ENCODE results near the gene SIN3B. TPM values are rescaled to one million over a fixed set of nuclear protein-coding genes. Genes with fewer than 3 reads are reported as not detected.

The SIN3B gene
- polyA plus RNA-seq, 1 donor from 2014 or later, result 31.2 TPM

DNA sequence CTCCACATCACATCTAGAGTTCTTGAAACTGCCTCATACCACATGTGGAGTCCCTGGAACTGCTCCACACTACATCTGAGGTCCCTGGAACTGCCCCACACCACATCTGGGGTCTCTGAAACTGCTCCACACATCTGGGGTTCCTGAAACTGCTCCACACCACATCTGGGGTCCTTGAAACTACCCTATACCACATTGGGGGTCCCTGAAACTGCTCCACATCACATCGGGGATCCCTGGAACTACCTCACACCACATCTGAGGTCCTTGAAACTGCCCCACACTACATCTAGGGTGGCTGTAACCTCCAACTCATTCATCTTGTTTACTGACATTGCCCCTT is 93.4 kb downstream of the SIN3B start:
- Histone ChIP-seq H3K4me3 (ENCODE audit: low read length) (no peak overlapping the region), H3K79me2 (replicated peaks; ENCODE audit: insufficient read depth, low read length) (no peaks in the 10 kb centered on the region), H3K27ac (ENCODE audit: low read length) (no peak overlapping the region), H3K9me3 (ENCODE audit: low read length) (no peaks in the 10 kb centered on the region), H3K9ac (ENCODE audit: low read length) (no peak overlapping the region), H4K20me1 (ENCODE audit: insufficient read depth) (no peaks in the 10 kb centered on the region), H3K36me3 (ENCODE audit: insufficient read depth, low read length) (no peaks in the 10 kb centered on the region), H3K27me3 (ENCODE audit: insufficient read depth, low read depth, low read length) (no peaks in the 10 kb centered on the region), H2AFZ (ENCODE audit: low read depth, low read length) (no peak overlapping the region), H3K4me2 (ENCODE audit: low read length) (no peak overlapping the region), H3K9me2 (ENCODE audit: insufficient read depth, low read length) (no peaks in the 10 kb centered on the region), H3F3A (ENCODE audit: insufficient read depth, low read length, poor library complexity, severe bottlenecking) (no peaks in the 10 kb centered on the region)
- TF ChIP-seq CTCF (IDR thresholded peaks at IDR 0.05; ENCODE audit: poor library complexity, severe bottlenecking) (no peak), EP300 (conservative IDR thresholded peaks at IDR 0.05; ENCODE audit: poor library complexity, severe bottlenecking) (no peak), REST (IDR thresholded peaks at IDR 0.05; ENCODE audit: borderline replicate concordance) (no peak), MXI1 (conservative IDR thresholded peaks at IDR 0.05; ENCODE audit: poor library complexity, severe bottlenecking) (no peak), RAD21 (conservative IDR thresholded peaks at IDR 0.05) (no peak), SMC3 (conservative IDR thresholded peaks at IDR 0.05; ENCODE audit: poor library complexity) (no peak), EZH2 (IDR thresholded peaks at IDR 0.05; ENCODE audit: borderline replicate concordance, insufficient read depth, low read length, poor library complexity, severe bottlenecking) (no peak), TAF1 (IDR thresholded peaks at IDR 0.05; ENCODE audit: low read depth) (no peak), POLR2AphosphoS5 (IDR thresholded peaks at IDR 0.05) (no peak)

- TF ChIP-seq EZH2 (IDR thresholded peaks at IDR 0.05; ENCODE audit: borderline replicate concordance, insufficient read depth, low read length, poor library complexity, severe bottlenecking), result no peak
- TF ChIP-seq TAF1 (IDR thresholded peaks at IDR 0.05; ENCODE audit: low read depth), result no peak
These were observed 93.8 kb downstream of the SIN3B start for GRCh38 chr19:16922949-16923348.

DNA sequence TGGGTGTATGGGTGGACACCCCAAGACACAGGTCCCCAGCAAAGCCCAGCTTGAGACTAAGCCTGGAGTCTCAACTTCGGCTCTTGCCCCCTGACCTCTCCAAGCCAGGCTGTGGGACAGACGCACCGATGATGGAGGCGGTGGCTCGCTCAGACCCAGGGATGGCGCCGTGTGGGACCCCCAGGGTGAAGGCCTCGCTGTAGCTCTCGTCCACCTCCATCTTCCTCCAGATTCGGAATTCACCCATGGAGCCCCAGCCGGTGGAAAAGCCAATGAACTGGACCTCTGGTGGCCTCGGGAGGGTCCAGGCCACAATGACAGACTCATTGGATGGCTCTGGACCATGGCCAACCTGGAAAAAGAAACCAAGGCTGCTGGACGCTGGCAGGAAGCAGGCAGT is 98.7 kb downstream of the SIN3B start:
- Histone ChIP-seq H3F3A (ENCODE audit: insufficient read depth, low read length, poor library complexity, severe bottlenecking) (no peaks in the 10 kb centered on the region), H3K9me2 (ENCODE audit: insufficient read depth, low read length) (no peaks in the 10 kb centered on the region), H3K27me3 (ENCODE audit: insufficient read depth, low read depth, low read length) (no peaks in the 10 kb centered on the region), H4K20me1 (ENCODE audit: insufficient read depth) (no peaks in the 10 kb centered on the region), H3K36me3 (ENCODE audit: insufficient read depth, low read length) (no peaks in the 10 kb centered on the region), H2AFZ (ENCODE audit: low read depth, low read length) (no peak overlapping the region), H3K4me3 (ENCODE audit: low read length) (no peak overlapping the region), H3K27ac (ENCODE audit: low read length) (no peak overlapping the region), H3K4me2 (ENCODE audit: low read length) (no peak overlapping the region), H3K79me2 (replicated peaks; ENCODE audit: insufficient read depth, low read length) (no peaks in the 10 kb centered on the region), H3K9ac (ENCODE audit: low read length) (no peak overlapping the region), H3K9me3 (ENCODE audit: low read length) (no peaks in the 10 kb centered on the region)
- TF ChIP-seq EZH2 (IDR thresholded peaks at IDR 0.05; ENCODE audit: borderline replicate concordance, insufficient read depth, low read length, poor library complexity, severe bottlenecking) (no peak), POLR2AphosphoS5 (IDR thresholded peaks at IDR 0.05) (no peak), EP300 (conservative IDR thresholded peaks at IDR 0.05; ENCODE audit: poor library complexity, severe bottlenecking) (no peak), TAF1 (IDR thresholded peaks at IDR 0.05; ENCODE audit: low read depth) (no peak), CTCF (IDR thresholded peaks at IDR 0.05; ENCODE audit: poor library complexity, severe bottlenecking) (no peak), RAD21 (conservative IDR thresholded peaks at IDR 0.05) (no peak), SMC3 (conservative IDR thresholded peaks at IDR 0.05; ENCODE audit: poor library complexity) (no peak), MXI1 (conservative IDR thresholded peaks at IDR 0.05; ENCODE audit: poor library complexity, severe bottlenecking) (no peak)

More at GRCh38 chr19:16922949-16923348, 93.8 kb downstream of the SIN3B start:
- no peaks in the 10 kb centered on the region for H3K79me2 ChIP-seq (replicated peaks; ENCODE audit: insufficient read depth, low read length)
- no peak overlapping the region for H3K27ac ChIP-seq (ENCODE audit: low read length)
- H3K4me3 ChIP-seq (ENCODE audit: low read length), result no peak overlapping the region
- H3K36me3 ChIP-seq (ENCODE audit: insufficient read depth, low read length), result no peaks in the 10 kb centered on the region
- H3K9ac ChIP-seq (ENCODE audit: low read length), result no peak overlapping the region
- H3F3A ChIP-seq (ENCODE audit: insufficient read depth, low read length, poor library complexity, severe bottlenecking), result no peaks in the 10 kb centered on the region
- no peaks in the 10 kb centered on the region for H3K27me3 ChIP-seq (ENCODE audit: insufficient read depth, low read depth, low read length)
- H3K4me2 ChIP-seq (ENCODE audit: low read length), result no peak overlapping the region
- H4K20me1 ChIP-seq (ENCODE audit: insufficient read depth), result no peaks in the 10 kb centered on the region
- H3K9me2 ChIP-seq (ENCODE audit: insufficient read depth, low read length), result no peaks in the 10 kb centered on the region
- no peaks in the 10 kb centered on the region for H3K9me3 ChIP-seq (ENCODE audit: low read length)
- no peak overlapping the region for H2AFZ ChIP-seq (ENCODE audit: low read depth, low read length)
